Measurements from ENCODE around the gene DEDD2. TPM values are rescaled to one million over a fixed set of nuclear protein-coding genes. Genes with fewer than 3 reads are reported as not detected.
A peak's percentile ranks its signal among the peaks of the same experiment; 100 is the strongest.

DEDD2 gene
- total RNA-seq, 1 experiment from 2014 or later = 41.1 TPM

- in situ Hi-C loops (cut with HindIII; ENCODE audit: low sequenced_read_pairs) = no loop called here
- DNase-seq (ENCODE audit: low spot score) = no peak
Observed at GRCh38 chr19:42249769-42250168, 32.3 kb upstream of the DEDD2 start.

GRCh38 chr19:42249149-42249750 is 31.8 kb upstream of the DEDD2 start:
- no peak for DNase-seq (ENCODE audit: low spot score)
- in situ Hi-C loops (cut with HindIII; ENCODE audit: low sequenced_read_pairs) = no loop called here

GRCh38 chr19:42248270-42249148 is 31.0 kb upstream of the DEDD2 start:
- no peak for DNase-seq (ENCODE audit: low spot score)
- in situ Hi-C loops (cut with HindIII; ENCODE audit: low sequenced_read_pairs) = no loop called here

- DNase-seq (ENCODE audit: low spot score) = no peak
- in situ Hi-C loops (cut with HindIII; ENCODE audit: low sequenced_read_pairs) = no loop called here
Observed at GRCh38 chr19:42247640-42248199, 30.2 kb upstream of the DEDD2 start.

DNA sequence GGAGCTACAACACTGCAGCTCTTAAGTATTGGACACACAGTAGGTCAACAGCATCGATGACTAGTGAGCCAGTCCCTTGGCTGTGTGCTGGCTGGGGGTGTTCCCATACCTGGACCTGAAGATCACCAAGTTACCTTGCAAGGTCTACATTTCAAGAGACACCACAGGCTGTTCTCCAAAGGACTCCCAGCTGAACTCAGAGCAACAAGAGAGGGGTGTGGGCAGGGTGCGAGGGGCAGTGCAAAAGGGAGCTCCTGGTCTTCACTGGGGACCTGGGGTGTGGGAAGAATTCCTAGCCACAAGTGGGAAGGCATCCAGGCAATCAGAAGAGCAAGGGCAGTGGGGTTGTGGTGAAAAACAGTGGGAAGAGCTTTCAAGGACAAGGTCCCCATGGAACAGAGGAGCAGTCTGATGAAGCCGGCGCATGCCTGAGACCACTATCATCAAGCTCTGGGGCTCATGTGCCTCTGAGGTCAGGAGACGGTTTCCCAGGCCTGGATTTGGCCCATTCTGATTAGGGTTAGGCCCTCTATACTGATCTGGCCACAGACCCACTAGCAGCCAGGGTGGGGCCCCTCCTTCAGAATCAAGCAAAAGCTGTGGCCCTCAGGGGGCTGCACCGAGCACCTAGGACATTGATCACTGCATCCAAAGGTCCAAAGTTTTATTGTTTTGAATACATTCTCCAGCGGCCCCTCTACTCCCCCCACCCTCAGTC is 29.6 kb upstream of the DEDD2 start:
- DNase-seq (ENCODE audit: low spot score) = no peak
- in situ Hi-C loops (cut with HindIII; ENCODE audit: low sequenced_read_pairs) = no loop called here

DNA sequence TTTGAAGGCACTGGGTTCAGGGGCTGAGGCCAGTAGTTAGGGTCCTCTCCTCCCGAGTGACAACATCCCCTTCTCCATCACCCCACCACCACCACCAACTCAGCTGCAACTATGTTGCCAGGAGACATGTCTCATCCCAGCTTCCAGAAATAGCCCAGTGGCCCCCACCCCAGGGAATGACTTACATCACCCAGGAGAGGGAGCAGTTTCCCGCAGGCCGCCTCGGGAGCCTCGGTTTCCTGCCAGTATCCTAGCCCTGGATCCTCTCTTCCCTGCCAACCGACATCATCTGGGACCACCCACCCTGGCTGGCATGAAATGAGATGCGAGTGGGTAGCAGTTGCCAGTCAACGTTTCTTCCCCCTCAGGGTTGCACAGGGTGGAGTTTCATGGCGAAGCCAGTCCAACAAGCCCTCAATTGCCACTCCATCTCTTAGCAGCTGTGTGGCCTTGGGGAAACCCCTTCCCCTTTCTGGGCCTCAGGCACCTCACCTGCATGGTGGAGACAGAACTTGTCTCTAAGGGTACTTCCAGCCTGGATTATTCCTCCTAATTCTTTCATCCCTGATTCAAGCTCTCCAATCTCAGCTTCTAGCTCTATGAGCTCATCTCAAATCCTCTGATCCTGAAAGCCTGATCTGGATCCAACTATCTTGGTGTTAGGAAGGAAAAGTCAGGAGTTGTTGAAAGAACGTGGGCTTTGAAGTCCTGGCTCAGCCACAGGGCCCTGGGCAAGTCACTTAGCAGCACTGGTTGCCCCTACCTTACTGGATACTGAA is 28.9 kb upstream of the DEDD2 start:
- DNase-seq (ENCODE audit: low spot score) = peak; percentile 76
- in situ Hi-C loops (cut with HindIII; ENCODE audit: low sequenced_read_pairs) = no loop called here

GRCh38 chr19:42245231-42245630 is 27.8 kb upstream of the DEDD2 start:
- in situ Hi-C loops (cut with HindIII; ENCODE audit: low sequenced_read_pairs) = no loop called here
- DNase-seq (ENCODE audit: low spot score) = no peak

GRCh38 chr19:42244347-42245220 is 27.1 kb upstream of the DEDD2 start:
- in situ Hi-C loops (cut with HindIII; ENCODE audit: low sequenced_read_pairs) = no loop called here
- peak; percentile 95 for DNase-seq (ENCODE audit: low spot score)

DNA sequence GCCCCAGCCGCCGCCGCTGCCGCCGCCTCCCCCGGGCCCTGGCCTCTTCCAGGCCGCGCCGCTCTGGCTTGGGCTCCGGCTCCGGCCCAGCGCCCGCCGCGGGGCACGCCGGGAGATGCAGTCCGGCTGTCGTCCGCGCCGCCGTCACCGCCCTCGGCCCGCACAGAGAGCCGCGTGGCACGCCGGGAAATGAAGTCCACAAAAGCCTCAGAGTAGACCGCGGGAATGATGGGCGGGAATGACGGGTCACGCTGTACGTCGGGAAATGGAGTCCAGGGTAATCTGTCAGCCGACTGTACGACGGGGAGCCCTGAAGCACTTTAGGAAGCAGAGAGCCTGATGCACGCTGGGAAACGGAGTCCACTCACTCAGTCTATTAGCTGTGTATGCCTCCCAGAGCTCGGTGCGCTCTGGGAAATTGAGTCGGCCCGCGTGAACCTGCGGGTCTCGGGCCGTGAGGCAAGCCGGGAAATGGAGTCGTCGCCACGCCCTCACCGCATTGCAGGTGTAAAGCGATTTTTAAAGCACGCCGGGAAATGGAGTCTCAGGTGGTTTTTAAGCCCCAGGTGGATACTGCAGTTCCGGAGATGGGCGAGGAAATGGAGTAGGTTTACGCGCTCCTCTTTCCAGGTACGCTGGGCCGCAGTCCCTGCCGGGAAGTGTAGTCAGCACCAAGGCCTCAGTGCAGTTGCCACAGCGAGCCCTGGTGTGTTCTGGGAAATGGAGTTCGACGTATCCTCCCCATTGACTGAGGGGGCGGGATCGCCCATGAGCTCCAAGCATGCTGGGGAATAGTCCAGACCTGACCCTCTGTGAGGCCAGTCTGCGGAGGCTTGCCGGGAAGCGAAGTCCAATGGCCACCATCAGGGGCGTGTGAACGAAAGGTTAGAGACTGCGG is 25.3 kb upstream of the DEDD2 start, which contains the start of gene GSK3A:
GSK3A (minus strand) TSS at position 91 of the 898 bp plus-strand sequence. CDS start 137 bp downstream, outside the sequence.
- in situ Hi-C loops (cut with HindIII; ENCODE audit: low sequenced_read_pairs) = no loop called here
- DNase-seq (ENCODE audit: low spot score) = peak; percentile 100

DNA sequence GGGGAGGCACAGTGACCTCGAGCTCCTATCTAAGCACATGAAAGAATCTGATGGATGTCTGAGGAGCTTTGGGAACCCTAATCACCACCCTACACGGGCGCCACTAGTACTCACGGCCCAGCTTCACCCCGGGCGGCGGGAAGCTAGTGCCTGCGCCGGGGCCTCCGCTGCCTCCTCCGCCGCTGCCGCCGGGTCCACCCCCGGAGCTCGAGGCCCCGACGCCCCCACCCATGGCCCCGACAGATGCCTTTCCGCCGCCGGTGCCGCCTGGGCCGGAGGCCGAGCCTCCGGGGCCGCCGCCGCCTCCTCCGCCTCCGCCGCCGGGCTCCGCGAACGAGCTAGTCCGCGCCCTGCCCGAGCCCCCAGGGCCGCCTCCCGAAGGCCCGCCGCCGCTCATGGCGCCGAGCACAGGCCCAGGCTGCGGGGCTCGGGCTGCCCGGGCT is 24.6 kb upstream of the DEDD2 start:
- in situ Hi-C loops (cut with HindIII; ENCODE audit: low sequenced_read_pairs) = no loop called here
- no peak for DNase-seq (ENCODE audit: low spot score)

DNA sequence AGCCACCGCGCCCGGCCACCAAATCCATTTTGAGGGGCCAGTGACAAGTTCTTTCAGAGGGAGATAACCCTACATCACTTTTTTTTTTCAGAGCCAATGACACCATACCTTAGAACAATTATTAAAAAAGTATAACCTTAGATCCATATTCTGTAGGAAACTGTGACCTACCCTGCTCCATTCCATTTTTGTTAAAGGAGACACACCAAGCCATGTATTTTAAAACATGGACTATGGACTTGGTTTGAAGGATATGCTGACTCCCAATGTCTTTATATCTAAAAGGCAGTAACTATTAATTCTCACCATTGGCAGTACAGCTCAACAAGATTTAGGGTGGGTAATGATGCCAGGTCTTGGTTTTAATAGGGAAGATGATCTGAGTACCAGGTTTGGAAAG is 23.8 kb upstream of the DEDD2 start:
- in situ Hi-C loops (cut with HindIII; ENCODE audit: low sequenced_read_pairs) = no loop called here
- no peak for DNase-seq (ENCODE audit: low spot score)

DNA sequence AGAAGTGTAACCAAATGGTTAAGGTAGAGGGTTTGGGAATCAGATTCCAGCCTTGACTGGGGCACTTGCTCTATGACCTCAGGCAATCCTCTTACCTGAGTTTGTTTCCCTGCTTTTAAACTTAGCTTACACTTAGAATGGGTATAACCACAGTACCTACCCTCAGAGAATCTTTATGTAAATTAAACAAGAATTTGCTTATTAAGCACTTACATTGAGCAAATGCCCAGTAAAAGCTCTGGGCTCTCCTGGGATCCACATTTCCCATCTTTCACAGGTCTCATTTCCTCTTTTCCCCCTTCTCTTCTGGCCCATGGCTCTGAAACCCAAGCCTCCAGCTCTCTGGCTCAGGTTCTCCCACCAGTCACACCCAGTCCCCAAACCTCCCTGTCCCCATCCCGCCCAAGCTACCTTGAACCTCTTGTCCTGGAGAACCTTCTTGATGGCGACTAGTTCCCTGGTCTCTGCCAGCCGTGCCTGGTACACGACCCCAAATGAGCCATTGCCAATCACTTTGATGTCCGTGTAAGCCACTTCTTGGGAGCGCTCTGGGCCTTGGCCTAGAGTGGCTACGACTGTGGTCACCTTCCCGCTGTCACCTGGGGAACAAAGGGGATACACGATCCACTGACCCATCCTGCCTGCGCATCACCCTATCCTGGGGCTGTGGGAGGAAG is 22.2 kb upstream of the DEDD2 start:
- in situ Hi-C loops (cut with HindIII; ENCODE audit: low sequenced_read_pairs) = no loop called here
- DNase-seq (ENCODE audit: low spot score) = no peak

DNA sequence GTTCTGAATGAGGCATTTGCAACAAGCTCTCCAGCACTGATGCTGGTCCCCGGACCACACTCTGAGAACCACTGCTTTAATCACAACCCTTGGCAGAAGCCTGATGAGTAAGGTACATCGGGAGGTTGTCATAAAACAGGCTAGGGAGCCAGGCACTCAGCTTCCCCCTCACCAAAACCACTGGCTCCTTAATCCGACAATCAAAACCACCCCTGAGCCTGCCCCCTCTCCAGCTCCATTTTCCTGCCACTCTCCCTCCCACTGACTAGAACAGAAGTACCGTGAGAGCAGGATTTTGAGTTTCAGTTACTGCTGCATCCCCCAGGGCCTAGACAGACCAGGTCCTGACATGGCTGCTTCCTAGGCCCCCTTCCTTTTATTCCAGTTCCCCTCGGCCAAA is 17.7 kb upstream of the DEDD2 start:
- no peak for DNase-seq (ENCODE audit: low spot score)
- in situ Hi-C loops (cut with HindIII; ENCODE audit: low sequenced_read_pairs) = no loop called here

GRCh38 chr19:42234364-42234763 is 16.9 kb upstream of the DEDD2 start:
- DNase-seq (ENCODE audit: low spot score) = no peak
- in situ Hi-C loops (cut with HindIII; ENCODE audit: low sequenced_read_pairs) = no loop called here

GRCh38 chr19:42233678-42234292 is 16.3 kb upstream of the DEDD2 start:
- DNase-seq (ENCODE audit: low spot score) = no peak
- in situ Hi-C loops (cut with HindIII; ENCODE audit: low sequenced_read_pairs) = no loop called here

GRCh38 chr19:42233106-42233505 is 15.6 kb upstream of the DEDD2 start:
- in situ Hi-C loops (cut with HindIII; ENCODE audit: low sequenced_read_pairs) = no loop called here

More at GRCh38 chr19:42233106-42233505, 15.6 kb upstream of the DEDD2 start:
- DNase-seq (ENCODE audit: low spot score) = no peak
